A673 (cell line): ENCODE data around the gene SHROOM3. TPM values are rescaled to one million over a fixed set of nuclear protein-coding genes. Genes with fewer than 3 reads are reported as not detected.
"Not testable (repeated sequence)": the region's sequence is repeated elsewhere in the genome, so short reads cannot be mapped to it uniquely, and the experiment has no call there.

ENCODE experiments used
- BruUV-seq: library from RNA; stranded (reverse); fragments of 400-500 nt; replicated peaks from 2 replicates; lab custom pipeline; 2021; lab: Mats Ljungman, UMichigan
- CTCF ChIA-PET: fragments of 300-600 bp; sonication (Branson Sonifier 250); formaldehyde crosslinking; loops from one replicate; lab custom pipeline; 2022; ENCODE audit warnings: antibody characterized with exemption; lab: Charles Lee
- POLR2A ChIA-PET: fragments of 300-600 bp; sonication (Branson Sonifier 250); formaldehyde crosslinking; loops from one replicate; lab custom pipeline; 2022; ENCODE audit warnings: antibody characterized with exemption; ENCODE audit not compliant: low non-redundant PET; lab: Charles Lee
- DNase-seq: peaks from one replicate; pipeline ENCODE4 v3.0.0-alpha.2; 2015; ENCODE audit warnings: low spot score
- H3K27ac ChIP-seq: fragments of 200-600 bp; sonication (generic); 2 replicates; pipeline ENCODE4 v1.5.1; 2016; ENCODE audit warnings: mixed run types, low read depth, mild to moderate bottlenecking, mixed read lengths, antibody characterized with exemption, low read length; ENCODE audit not compliant: poor library complexity, severe bottlenecking
- H3K27me3 ChIP-seq: fragments of 200-600 bp; sonication (generic); replicated peaks from 2 replicates; pipeline ENCODE4 v1.6.1; 2017; ENCODE audit warnings: mixed run types, low read depth, mild to moderate bottlenecking, mixed read lengths, antibody characterized with exemption, low read length; ENCODE audit not compliant: insufficient read depth, poor library complexity
- H3K36me3 ChIP-seq: fragments of 200-600 bp; sonication (generic); 2 replicates; pipeline ENCODE4 v1.6.1; 2016; ENCODE audit warnings: mixed run types, mild to moderate bottlenecking, mixed read lengths, antibody characterized with exemption, low read length; ENCODE audit not compliant: insufficient read depth, poor library complexity, severe bottlenecking
- H3K4me1 ChIP-seq: fragments of 200-600 bp; sonication (generic); 2 replicates; pipeline ENCODE4 v1.6.1; 2017; ENCODE audit warnings: mixed run types, mild to moderate bottlenecking, mixed read lengths, antibody characterized with exemption, low read length; ENCODE audit not compliant: insufficient read depth, poor library complexity, severe bottlenecking
- H3K4me3 ChIP-seq: fragments of 200-600 bp; sonication (generic); 2 replicates; pipeline ENCODE4 v1.5.1; 2016; ENCODE audit warnings: low read depth, mixed run types, mild to moderate bottlenecking, mixed read lengths, low read length; ENCODE audit not compliant: poor library complexity, severe bottlenecking
- H3K9me3 ChIP-seq: fragments of 200-600 bp; sonication (generic); 2 replicates; pipeline ENCODE4 v1.6.1; 2016; ENCODE audit warnings: mixed run types, low read depth, mild to moderate bottlenecking, mixed read lengths, antibody characterized with exemption, low read length; ENCODE audit not compliant: poor library complexity, severe bottlenecking
- CTCF ChIP-seq: fragments of 300-800, 200-600 bp; sonication (generic); conservative IDR thresholded peaks from 2 replicates; pipeline ENCODE4 v1.5.1; 2017; ENCODE audit warnings: low read depth, mild to moderate bottlenecking, antibody characterized with exemption, low read length, moderate library complexity, mixed read lengths
- EZH2 ChIP-seq: fragments of 200-600 bp; sonication (generic); IDR thresholded peaks from 2 replicates; pipeline ENCODE4 v1.6.1; 2017; ENCODE audit warnings: borderline replicate concordance, low read depth, mild to moderate bottlenecking, mixed read lengths, antibody characterized with exemption, low read length; ENCODE audit not compliant: poor library complexity, severe bottlenecking
- intact Hi-C: fragments of 100-400 bp; cut with micrococcal nuclease; formaldehyde crosslinking; loops from one replicate; pipeline ENCODE4 v1.10.0; 2022; ENCODE audit not compliant: unreplicated experiment
- total RNA-seq: library from RNA; stranded (reverse); gene quantifications from 2 replicates; pipeline ENCODE4 v1.2.3, GENCODE V29; 2021

Gene SHROOM3
- total RNA-seq, 1 experiment from 2014 or later, result 9.3 TPM

GRCh38 chr4:76449833-76450232, 14.8 kb downstream of the SHROOM3 start:
- Histone ChIP-seq H3K36me3 (no peaks in the 10 kb centered on the region), H3K4me3 (no peak overlapping the region), H3K9me3 (no peaks in the 10 kb centered on the region), H3K27me3 (no peaks in the 10 kb centered on the region), H3K4me1 (peaks cover 6% of the 10 kb centered on the region), H3K27ac (peak overlapping the region; percentile 72)
- TF ChIP-seq EZH2 (no peak), CTCF (no peak)
- DNase-seq, result peak; percentile 53
- ChIA-PET POLR2A (no interaction called here), CTCF (no interaction called here)
- intact Hi-C loops, result no loop called here
- no TSS peak for BruUV-seq

GRCh38 chr4:76453232-76453631, 18.2 kb downstream of the SHROOM3 start:
- Histone ChIP-seq H3K4me3 (no peak overlapping the region), H3K36me3 (no peaks in the 10 kb centered on the region), H3K27me3 (no peaks in the 10 kb centered on the region), H3K27ac (no peak overlapping the region), H3K4me1 (peaks cover 9% of the 10 kb centered on the region), H3K9me3 (no peaks in the 10 kb centered on the region)
- CTCF ChIA-PET, result no interaction called here
- intact Hi-C loops, result no loop called here
- no TSS peak for BruUV-seq
- POLR2A ChIA-PET, result no interaction called here
- no peak for TF ChIP-seq EZH2
- TF ChIP-seq CTCF, result no peak
- DNase-seq, result no peak

- intact Hi-C loops, CTCF ChIA-PET, POLR2A ChIA-PET: not testable (repeated sequence)
Observed at GRCh38 chr4:76454073-76454472, 19.0 kb downstream of the SHROOM3 start.

GRCh38 chr4:76457885-76458284, 22.9 kb downstream of the SHROOM3 start:
- BruUV-seq, result no TSS peak
- ChIA-PET CTCF (interaction anchor here (0.7 kb wide), 1 partner anchor 27 kb away, joined by 3 read pairs; no protein-coding TSS in a partner anchor), POLR2A (no interaction called here)
- intact Hi-C loops, result no loop called here
- no peak overlapping the region for H3K27ac ChIP-seq
- no peaks in the 10 kb centered on the region for H3K9me3 ChIP-seq
- no peak for TF ChIP-seq EZH2
- no peak for TF ChIP-seq CTCF
- no peaks in the 10 kb centered on the region for H3K27me3 ChIP-seq
- H3K4me1 ChIP-seq, result peaks cover 15% of the 10 kb centered on the region
- DNase-seq, result no peak
- no peaks in the 10 kb centered on the region for H3K36me3 ChIP-seq
- H3K4me3 ChIP-seq, result no peak overlapping the region

More at GRCh38 chr4:76454073-76454472, 19.0 kb downstream of the SHROOM3 start:
- not testable (repeated sequence) for H3K9me3 ChIP-seq, H3K36me3 ChIP-seq, H3K27ac ChIP-seq, BruUV-seq, DNase-seq, H3K27me3 ChIP-seq, H3K4me3 ChIP-seq
- peaks cover 14% of the 10 kb centered on the region for H3K4me1 ChIP-seq
